CD4-positive, alpha-beta T cell (primary cell): ENCODE measurements around the gene OR52R1. TPM values are rescaled to one million over a fixed set of nuclear protein-coding genes. Genes with fewer than 3 reads are reported as not detected.

Experiments
- ATAC-seq: fragments of 200-7000 bp; cut with Tn5 transposase; one replicate; pipeline ENCODE4 v1.10.0; 2022; ENCODE audit warnings: mild to moderate bottlenecking; ENCODE audit not compliant: poor library complexity
- CTCF ChIA-PET: fragments of 350-600 bp; sonication (Branson Sonifier 250); formaldehyde crosslinking; loops from one replicate; lab custom pipeline; 2021; ENCODE audit warnings: antibody characterized with exemption, inconsistent platforms; lab: Charles Lee
- POLR2A ChIA-PET: fragments of 350-600 bp; sonication (Branson Sonifier 250); formaldehyde crosslinking; loops from one replicate; lab custom pipeline; 2021; ENCODE audit warnings: antibody characterized with exemption, inconsistent platforms; lab: Charles Lee
- DNase-seq, 14 experiments: peaks; one replicate each; pipeline ENCODE4 v3.0.0-alpha.2; 2013 to 2020; ENCODE audit warnings: mixed read lengths in 2 of 14
- H3K27ac ChIP-seq, 2 donors: one replicate each; pipeline versions ENCODE4 v1.5.1 to v1.7.0; 2013; ENCODE audit warnings: low read length in 2 of 2, low read depth in 1 of 2, mild to moderate bottlenecking in 1 of 2
- H3K27me3 ChIP-seq, 2 experiments: 1 replicate in 1 of 2; 2 replicates in 1 of 2; pipeline versions ENCODE4 v1.6.1 to v1.7.0; 2013; ENCODE audit warnings: low read length in 2 of 2, control low read depth in 1 of 2, mild to moderate bottlenecking in 1 of 2, moderate library complexity in 1 of 2; ENCODE audit not compliant: insufficient read depth in 2 of 2, control insufficient read depth in 1 of 2
- H3K36me3 ChIP-seq: one replicate; pipeline ENCODE4 v1.6.1; 2013; ENCODE audit warnings: low read length, control low read depth; ENCODE audit not compliant: insufficient read depth
- H3K4me1 ChIP-seq: one replicate; pipeline ENCODE4 v1.6.1; 2013; ENCODE audit warnings: low read length, control low read depth; ENCODE audit not compliant: insufficient read depth
- H3K4me3 ChIP-seq: one replicate; pipeline ENCODE4 v1.5.1; 2013; ENCODE audit warnings: mild to moderate bottlenecking, low read length, moderate library complexity
- H3K9me3 ChIP-seq, 2 experiments: 1 replicate in 1 of 2; 2 replicates in 1 of 2; pipeline versions ENCODE4 v1.6.1 to v1.7.0; 2013; ENCODE audit warnings: low read length in 2 of 2, mild to moderate bottlenecking in 2 of 2, control low read depth in 1 of 2, moderate library complexity in 1 of 2; ENCODE audit not compliant: control insufficient read depth in 1 of 2, insufficient read depth in 1 of 2
- H3K27ac Mint-ChIP-seq: one replicate; pipeline ENCODE4 v1.8.0; 2020; ENCODE audit warnings: mixed read lengths
- H3K27me3 Mint-ChIP-seq: one replicate; pipeline ENCODE4 v1.8.0; 2021; ENCODE audit warnings: mixed read lengths
- H3K36me3 Mint-ChIP-seq: one replicate; pipeline ENCODE4 v1.8.0; 2021; ENCODE audit warnings: low read depth, mixed read lengths
- H3K4me1 Mint-ChIP-seq: one replicate; pipeline ENCODE4 v1.8.0; 2021; ENCODE audit warnings: low read depth, mixed read lengths
- H3K4me3 Mint-ChIP-seq: one replicate; pipeline ENCODE4 v1.8.0; 2020; ENCODE audit warnings: mild to moderate bottlenecking, mixed read lengths
- H3K9me3 Mint-ChIP-seq: one replicate; pipeline ENCODE4 v1.8.0; 2020; ENCODE audit warnings: mixed read lengths
- intact Hi-C, 2 experiments: fragments of 100-400 bp; cut with DNase I in 1 of 2; cut with micrococcal nuclease in 1 of 2; formaldehyde crosslinking; loops; one replicate each; pipeline versions ENCODE4 v1.15.1 to v1.9.0; 2023 to 2025; cut with DNase I, micrococcal nuclease
- total RNA-seq, 174 experiments: library from RNA in 2 of 174; stranded (reverse) in 2 of 174; gene quantifications; one replicate each; pipeline ENCODE4 v1.2.3 and lab custom pipeline; 2021 to 2026
- TF ChIP-seq, protein P1 (sequence below): fragments of 200-600 bp; IDR thresholded peaks from one replicate; pipeline ENCODE4 v1.8.0; 2022; ENCODE audit warnings: antibody characterized with exemption, mild to moderate bottlenecking

Gene OR52R1
- total RNA-seq, 2 experiments from 2014 or later: not detected

DNA sequence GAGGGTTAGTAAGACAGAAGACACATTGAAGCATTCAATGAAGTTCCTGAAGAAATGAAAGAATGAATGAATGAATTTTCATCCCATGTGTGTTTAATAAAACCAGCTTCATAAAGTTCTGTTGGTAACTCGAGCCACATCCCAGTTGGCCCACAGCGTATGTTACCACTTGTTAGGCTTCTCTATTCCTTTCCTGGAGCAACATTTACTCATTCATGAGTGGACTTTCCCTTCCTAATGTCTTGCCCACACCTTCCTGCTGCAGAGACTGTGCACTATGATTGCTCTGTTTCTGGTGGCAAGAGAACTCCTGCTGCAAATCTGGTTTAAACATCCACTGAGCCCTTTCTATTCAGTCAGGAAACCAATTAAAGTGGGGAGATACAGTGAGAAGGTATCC is 7.0 kb downstream of the OR52R1 start:
- TF ChIP-seq, protein P1, sequence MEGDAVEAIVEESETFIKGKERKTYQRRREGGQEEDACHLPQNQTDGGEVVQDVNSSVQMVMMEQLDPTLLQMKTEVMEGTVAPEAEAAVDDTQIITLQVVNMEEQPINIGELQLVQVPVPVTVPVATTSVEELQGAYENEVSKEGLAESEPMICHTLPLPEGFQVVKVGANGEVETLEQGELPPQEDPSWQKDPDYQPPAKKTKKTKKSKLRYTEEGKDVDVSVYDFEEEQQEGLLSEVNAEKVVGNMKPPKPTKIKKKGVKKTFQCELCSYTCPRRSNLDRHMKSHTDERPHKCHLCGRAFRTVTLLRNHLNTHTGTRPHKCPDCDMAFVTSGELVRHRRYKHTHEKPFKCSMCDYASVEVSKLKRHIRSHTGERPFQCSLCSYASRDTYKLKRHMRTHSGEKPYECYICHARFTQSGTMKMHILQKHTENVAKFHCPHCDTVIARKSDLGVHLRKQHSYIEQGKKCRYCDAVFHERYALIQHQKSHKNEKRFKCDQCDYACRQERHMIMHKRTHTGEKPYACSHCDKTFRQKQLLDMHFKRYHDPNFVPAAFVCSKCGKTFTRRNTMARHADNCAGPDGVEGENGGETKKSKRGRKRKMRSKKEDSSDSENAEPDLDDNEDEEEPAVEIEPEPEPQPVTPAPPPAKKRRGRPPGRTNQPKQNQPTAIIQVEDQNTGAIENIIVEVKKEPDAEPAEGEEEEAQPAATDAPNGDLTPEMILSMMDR: no peak
- no peaks in the 10 kb centered on the region for H3K9me3 Mint-ChIP-seq
- H3K27ac ChIP-seq: no peak overlapping the region
- no peak overlapping the region for H3K4me3 Mint-ChIP-seq
- intact Hi-C loops: no loop called here
- no peaks in the 10 kb centered on the region for H3K4me1 Mint-ChIP-seq
- H3K36me3 ChIP-seq: no peaks in the 10 kb centered on the region
- ATAC-seq (no peak), DNase-seq (no peak)
- no peak overlapping the region for H3K27ac Mint-ChIP-seq
- no peak overlapping the region for H3K4me3 ChIP-seq
- CTCF ChIA-PET: no interaction called here
- H3K27me3 Mint-ChIP-seq: peaks cover 8% of the 10 kb centered on the region
- no peaks in the 10 kb centered on the region for H3K36me3 Mint-ChIP-seq
- H3K27me3 ChIP-seq: no peaks in the 10 kb centered on the region
- POLR2A ChIA-PET: no interaction called here
- no peaks in the 10 kb centered on the region for H3K9me3 ChIP-seq
- no peaks in the 10 kb centered on the region for H3K4me1 ChIP-seq

DNA sequence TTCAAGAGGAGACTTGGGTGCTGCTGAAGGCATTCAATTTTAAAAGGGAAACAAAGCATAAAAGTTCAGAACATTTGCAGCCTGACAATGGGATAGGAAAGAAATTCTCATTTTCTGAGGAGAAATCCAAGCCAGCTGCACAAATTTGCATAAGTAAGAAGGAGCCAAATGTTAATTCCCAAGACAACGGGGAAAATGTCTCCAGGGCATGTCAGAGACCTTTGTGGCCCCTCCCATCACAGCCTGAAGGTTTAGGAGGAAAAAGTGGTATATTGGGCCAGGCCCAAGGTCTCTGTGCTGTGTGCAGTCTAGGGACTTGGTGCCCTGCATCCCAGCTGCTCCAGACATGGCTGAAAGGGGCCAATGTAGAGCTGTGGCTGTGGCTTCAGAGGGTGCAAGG is 21.7 kb downstream of the OR52R1 start:
- DNase-seq: no peak

DNA sequence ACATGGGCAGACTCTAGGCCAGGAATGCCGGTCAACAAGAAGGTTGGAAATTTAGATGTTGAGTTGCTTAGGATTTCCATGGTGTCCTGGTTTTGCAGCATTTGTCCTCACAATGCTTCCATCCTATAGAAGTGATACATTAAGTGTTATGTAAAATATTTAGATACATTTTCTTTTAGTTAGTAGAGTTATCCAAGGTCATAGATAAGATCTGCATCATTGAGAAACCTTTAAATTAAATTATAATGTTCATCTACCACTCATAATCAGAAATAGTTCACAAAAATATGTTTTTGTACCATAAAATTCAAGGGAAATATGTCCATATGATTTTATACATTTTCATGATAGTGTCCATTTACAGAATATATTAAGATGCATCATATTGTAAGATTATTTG is 34.3 kb downstream of the OR52R1 start, which contains the start of gene OR51F1:
Gene OR51F1 (minus strand): TSS at position 101 of the 400 bp plus-strand sequence. CDS start 0 bp downstream, at position 101.
- Mint-ChIP-seq H3K4me3 (no peak within 1 kb of the TSS), H3K36me3 (no peaks in the 10 kb centered on the region), H3K9me3 (no peaks in the 10 kb centered on the region), H3K27me3 (peaks cover 4% of the 10 kb centered on the region), H3K4me1 (no peaks in the 10 kb centered on the region), H3K27ac (no peak within 1 kb of the TSS)
- no peaks in the 10 kb centered on the region for H3K36me3 ChIP-seq
- TF ChIP-seq, protein P1: no peak
- intact Hi-C loops: no loop called here
- POLR2A ChIA-PET: no interaction called here
- no peak within 1 kb of the TSS for H3K27ac ChIP-seq
- no peaks in the 10 kb centered on the region for H3K9me3 ChIP-seq
- no peak for DNase-seq
- CTCF ChIA-PET: no interaction called here
- H3K4me3 ChIP-seq: no peak within 1 kb of the TSS
- H3K4me1 ChIP-seq: no peaks in the 10 kb centered on the region
- peaks cover 0 to 3% of the 10 kb centered on the region in 2 experiments for H3K27me3 ChIP-seq
- ATAC-seq: no peak

More for the DNA sequence above, 21.7 kb downstream of the OR52R1 start:
- no peak for ATAC-seq
- Histone ChIP-seq H3K4me1 (no peaks in the 10 kb centered on the region), H3K27me3 (no peaks in the 10 kb centered on the region), H3K36me3 (no peaks in the 10 kb centered on the region), H3K27ac (no peak overlapping the region), H3K4me3 (no peak overlapping the region), H3K9me3 (peaks cover 0 to 6% of the 10 kb centered on the region in 2 experiments)
- Mint-ChIP-seq H3K4me1 (no peaks in the 10 kb centered on the region), H3K9me3 (peaks cover 8% of the 10 kb centered on the region), H3K27ac (no peak overlapping the region), H3K27me3 (peaks cover 34% of the 10 kb centered on the region), H3K4me3 (no peak overlapping the region), H3K36me3 (no peaks in the 10 kb centered on the region)
- ChIA-PET POLR2A (no interaction called here), CTCF (no interaction called here)
- intact Hi-C loops: no loop called here
- TF ChIP-seq, protein P1: no peak
